Right lobe of liver (tissue), 4 donors: Measurements from ENCODE around the gene MEOX1.

Experiments
- POLR2A ChIP-seq: fragments of 450-650 bp; IDR thresholded peaks from one replicate; pipeline ENCODE4 v1.6.1; 2017; ENCODE audit warnings: antibody characterized with exemption, mild to moderate bottlenecking
- TF ChIP-seq, protein P1 (sequence below), 4 donors: fragments of 200-600 bp in 3 of 4; fragments of 450-650 bp in 1 of 4; IDR thresholded peaks; one replicate each; pipeline versions ENCODE4 v1.5.1 to v1.8.0; 2016 to 2022; ENCODE audit warnings: antibody characterized with exemption in 4 of 4, mild to moderate bottlenecking in 2 of 4
- donor health status: DM: no; HTN: no; CAD: no.
- donor health status: DM: no; HTN: no; CAD: no.
- donor health status: DM: no; HTN: yes; CAD: no.

DNA sequence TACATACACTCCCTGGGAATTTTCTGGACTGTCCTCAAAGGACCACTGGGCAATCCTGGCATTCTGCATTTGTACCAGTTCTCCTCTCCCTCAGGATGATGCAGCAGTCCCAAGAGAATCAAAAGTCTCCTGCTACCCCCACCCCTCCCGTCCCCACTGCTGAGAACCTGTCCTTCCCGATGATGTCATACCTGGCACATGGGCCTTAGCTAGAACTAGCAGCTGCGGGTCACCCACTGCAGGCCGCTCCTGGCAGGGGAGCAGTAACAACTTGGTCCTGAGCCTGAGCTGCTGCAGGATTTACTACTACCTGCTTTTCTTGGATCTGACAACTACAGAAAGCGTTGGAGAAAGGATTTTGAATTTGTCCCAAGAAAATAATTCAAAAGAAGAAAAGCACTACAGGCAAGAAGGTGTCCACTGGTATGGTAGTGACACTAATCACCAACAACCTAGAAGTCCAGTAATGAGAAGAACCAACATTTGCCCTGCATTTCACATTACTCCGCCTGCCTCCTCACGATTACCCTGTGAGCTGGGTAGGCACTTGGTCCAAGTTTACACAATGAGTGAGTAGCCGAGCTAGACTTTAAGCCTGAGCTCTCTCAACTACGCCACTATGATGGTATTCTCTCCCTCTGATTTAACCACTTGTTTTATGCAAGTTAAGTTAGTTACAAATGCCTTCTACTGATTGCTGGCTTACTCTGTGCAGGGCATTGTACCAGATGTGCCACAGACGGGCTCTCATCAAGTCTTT is 60.3 kb downstream of the MEOX1 start:
- TF ChIP-seq, protein P1, sequence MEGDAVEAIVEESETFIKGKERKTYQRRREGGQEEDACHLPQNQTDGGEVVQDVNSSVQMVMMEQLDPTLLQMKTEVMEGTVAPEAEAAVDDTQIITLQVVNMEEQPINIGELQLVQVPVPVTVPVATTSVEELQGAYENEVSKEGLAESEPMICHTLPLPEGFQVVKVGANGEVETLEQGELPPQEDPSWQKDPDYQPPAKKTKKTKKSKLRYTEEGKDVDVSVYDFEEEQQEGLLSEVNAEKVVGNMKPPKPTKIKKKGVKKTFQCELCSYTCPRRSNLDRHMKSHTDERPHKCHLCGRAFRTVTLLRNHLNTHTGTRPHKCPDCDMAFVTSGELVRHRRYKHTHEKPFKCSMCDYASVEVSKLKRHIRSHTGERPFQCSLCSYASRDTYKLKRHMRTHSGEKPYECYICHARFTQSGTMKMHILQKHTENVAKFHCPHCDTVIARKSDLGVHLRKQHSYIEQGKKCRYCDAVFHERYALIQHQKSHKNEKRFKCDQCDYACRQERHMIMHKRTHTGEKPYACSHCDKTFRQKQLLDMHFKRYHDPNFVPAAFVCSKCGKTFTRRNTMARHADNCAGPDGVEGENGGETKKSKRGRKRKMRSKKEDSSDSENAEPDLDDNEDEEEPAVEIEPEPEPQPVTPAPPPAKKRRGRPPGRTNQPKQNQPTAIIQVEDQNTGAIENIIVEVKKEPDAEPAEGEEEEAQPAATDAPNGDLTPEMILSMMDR (IDR thresholded peaks at IDR 0.05): no peak
- TF ChIP-seq POLR2A: no peak
